Epithelial cell of alveolus of lung (primary cell): ENCODE data around the gene C14orf93. TPM values are rescaled to one million over a fixed set of nuclear protein-coding genes. Genes with fewer than 3 reads are reported as not detected.

Source experiments
- total RNA-seq: library from RNA; depleted of rRNA; stranded (reverse); fragments of >200 nt; gene quantifications from 2 replicates; pipeline ENCODE4 v1.2.1, GENCODE V29; 2015

The C14orf93 gene, protein sequence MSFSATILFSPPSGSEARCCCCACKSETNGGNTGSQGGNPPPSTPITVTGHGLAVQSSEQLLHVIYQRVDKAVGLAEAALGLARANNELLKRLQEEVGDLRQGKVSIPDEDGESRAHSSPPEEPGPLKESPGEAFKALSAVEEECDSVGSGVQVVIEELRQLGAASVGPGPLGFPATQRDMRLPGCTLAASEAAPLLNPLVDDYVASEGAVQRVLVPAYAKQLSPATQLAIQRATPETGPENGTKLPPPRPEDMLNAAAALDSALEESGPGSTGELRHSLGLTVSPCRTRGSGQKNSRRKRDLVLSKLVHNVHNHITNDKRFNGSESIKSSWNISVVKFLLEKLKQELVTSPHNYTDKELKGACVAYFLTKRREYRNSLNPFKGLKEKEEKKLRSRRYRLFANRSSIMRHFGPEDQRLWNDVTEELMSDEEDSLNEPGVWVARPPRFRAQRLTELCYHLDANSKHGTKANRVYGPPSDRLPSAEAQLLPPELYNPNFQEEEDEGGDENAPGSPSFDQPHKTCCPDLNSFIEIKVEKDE
- total RNA-seq: 9.8 and 13.2 TPM in 2 replicates

DNA sequence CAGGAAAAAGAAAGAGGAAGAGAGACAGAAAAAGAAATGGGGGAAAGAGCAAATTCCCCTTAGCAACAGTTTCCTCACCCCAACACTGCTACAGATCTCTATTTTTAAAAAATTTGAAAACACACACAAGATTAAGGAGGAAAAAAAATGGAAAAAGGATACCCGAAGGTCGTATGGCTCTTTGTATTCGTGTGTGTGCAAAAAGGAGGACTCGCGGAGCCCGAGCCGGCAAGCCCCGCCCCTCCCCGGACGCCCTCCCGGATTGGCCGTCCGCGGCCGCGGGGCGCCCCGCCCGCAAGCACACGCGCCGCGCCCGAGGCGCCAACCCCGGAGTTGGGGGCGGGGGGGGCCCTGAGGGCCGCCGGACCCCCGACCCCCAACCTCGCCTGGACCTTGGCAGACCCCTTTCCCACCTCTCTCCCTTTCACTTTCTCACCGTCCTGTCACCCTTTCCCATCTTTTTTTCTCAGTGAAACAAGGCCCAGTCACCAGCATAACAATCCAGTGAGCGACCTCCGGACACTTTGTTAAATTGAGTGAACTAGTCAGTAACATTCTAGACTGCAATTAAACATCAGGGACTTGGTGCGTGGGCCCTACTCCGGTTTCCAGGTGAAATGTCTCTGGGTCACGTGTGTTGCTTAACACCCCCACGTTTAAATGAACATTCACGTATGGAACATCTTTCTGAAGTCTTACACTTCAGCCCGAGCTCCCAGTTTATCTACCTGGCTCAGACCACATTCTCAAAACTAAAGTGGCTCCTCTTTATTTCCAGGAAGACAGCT is at the start of gene C14orf93:
Gene C14orf93, minus strand, starts transcription at position 205 of the 788 bp plus-strand sequence. CDS start 11,120 bp downstream, outside the sequence.

GRCh38 chr14:23056956-23057756 is 47.2 kb upstream of the C14orf93 start, which contains the start of gene CDH24:
Gene CDH24, minus strand, starts transcription at chr14:23057520. Its CDS starts 1,787 bp downstream, at chr14:23055733.

DNA sequence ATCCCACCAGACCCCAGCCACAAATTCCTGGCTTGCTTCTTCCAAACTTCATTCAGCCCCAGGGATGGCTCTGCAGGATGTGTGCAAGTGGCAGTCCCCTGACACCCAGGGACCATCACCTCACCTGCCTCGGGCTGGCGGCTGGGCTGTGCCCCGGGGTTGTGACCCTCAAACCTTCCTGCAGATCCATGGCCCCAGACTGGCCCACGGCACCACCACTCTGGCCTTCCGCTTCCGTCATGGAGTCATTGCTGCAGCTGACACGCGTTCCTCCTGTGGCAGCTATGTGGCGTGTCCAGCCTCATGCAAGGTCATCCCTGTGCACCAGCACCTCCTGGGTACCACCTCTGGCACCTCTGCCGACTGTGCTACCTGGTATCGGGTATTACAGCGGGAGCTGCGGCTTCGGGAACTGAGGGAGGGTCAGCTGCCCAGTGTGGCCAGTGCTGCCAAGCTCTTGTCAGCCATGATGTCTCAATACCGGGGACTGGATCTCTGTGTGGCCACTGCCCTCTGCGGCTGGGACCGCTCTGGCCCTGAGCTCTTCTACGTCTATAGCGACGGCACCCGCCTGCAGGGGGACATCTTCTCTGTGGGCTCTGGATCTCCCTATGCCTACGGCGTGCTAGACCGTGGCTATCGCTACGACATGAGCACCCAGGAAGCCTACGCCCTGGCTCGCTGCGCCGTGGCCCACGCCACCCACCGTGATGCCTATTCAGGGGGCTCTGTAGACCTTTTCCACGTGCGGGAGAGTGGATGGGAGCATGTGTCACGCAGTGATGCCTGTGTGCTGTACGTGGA is 32.4 kb upstream of the C14orf93 start, which contains the start of gene PSMB11:
Gene PSMB11, plus strand, starts transcription at position 51 of the 804 bp plus-strand sequence. Its CDS starts 14 bp downstream, at position 65.

DNA sequence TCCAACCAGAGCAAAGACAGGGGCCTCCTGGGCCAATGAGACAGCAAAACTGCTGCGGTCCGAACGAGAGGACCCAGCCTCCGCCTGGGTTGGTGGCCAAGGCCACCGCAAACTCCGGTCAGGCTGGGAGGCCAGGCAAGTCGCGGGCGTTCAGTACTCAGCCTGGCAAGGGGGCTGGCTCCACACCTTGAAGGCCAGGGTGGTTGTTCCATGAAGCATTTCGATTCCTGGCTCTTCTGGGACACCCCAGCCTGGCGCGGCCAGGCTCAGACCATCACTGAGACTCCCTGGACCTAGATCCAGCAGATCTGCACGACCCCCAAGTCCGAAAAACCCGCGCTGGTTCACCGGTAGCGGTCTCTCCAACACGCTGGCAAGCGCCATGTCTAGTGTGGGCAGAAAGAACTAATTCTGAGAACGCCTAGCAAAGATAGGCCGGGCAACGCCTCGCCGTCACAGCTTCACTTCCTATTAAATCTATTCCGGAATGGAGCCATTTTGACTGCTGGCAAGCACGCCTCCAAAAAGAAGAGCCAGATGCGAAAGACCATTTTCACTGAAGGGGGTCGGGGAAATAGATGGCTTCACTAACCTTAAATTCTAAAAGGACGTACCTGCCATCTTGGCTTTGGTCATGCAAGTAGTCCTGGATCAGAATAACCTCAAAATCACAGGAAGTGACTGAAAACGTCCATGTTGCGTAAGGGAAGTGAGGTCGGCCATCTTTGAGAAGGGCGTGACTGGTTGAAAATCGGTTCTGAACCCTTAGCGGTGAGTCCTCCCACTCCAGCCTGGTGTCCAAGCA is 24.8 kb upstream of the C14orf93 start, which contains the start of gene PSMB5:
Gene PSMB5, minus strand, starts transcription at position 403 of the 805 bp plus-strand sequence. Its CDS starts 19 bp downstream, at position 384.

GRCh38 chr14:22982477-22983245 is 27.3 kb downstream of the C14orf93 start, which contains the start of gene AJUBA:
Gene AJUBA, minus strand, starts transcription at chr14:22982551. Its CDS starts 285 bp downstream, at chr14:22982266.

Other genes starting within 250 kb of the C14orf93 start
- 87.8 and 132 TPM in 2 replicates for gene OXA1L, start 243.5 kb downstream of the C14orf93 start, total RNA-seq
- 9.1 and 12.7 TPM in 2 replicates for gene SLC7A7, start 194.7 kb downstream of the C14orf93 start, total RNA-seq
- 71.9 and 243 TPM in 2 replicates for gene MRPL52, start 180.3 kb downstream of the C14orf93 start, total RNA-seq
- 445 and 594 TPM in 2 replicates for gene MMP14, start 173.6 kb downstream of the C14orf93 start, total RNA-seq
- 97.6 and 109 TPM in 2 replicates for gene LRP10, start 138.4 kb downstream of the C14orf93 start, total RNA-seq
- 0.32 and 0.39 TPM in 2 replicates for gene REM2, start 126.9 kb downstream of the C14orf93 start, total RNA-seq
- gene RBM23, start 91.0 kb downstream of the C14orf93 start, total RNA-seq: 55.1 and 71.5 TPM in 2 replicates
- gene PRMT5, start 80.8 kb downstream of the C14orf93 start, total RNA-seq: 54.9 and 84.9 TPM in 2 replicates
- 52.2 and 55.6 TPM in 2 replicates for gene HAUS4, start 53.1 kb downstream of the C14orf93 start, total RNA-seq
- 17.0 and 22.6 TPM in 2 replicates for gene AJUBA, start 27.6 kb downstream of the C14orf93 start, total RNA-seq
- 234 and 386 TPM in 2 replicates for gene PSMB5, start 24.8 kb upstream of the C14orf93 start, total RNA-seq
- not detected in 2 replicates for gene PSMB11, start 32.1 kb upstream of the C14orf93 start, total RNA-seq
- gene CDH24, start 47.4 kb upstream of the C14orf93 start, total RNA-seq: 5.8 and 12.5 TPM in 2 replicates
- gene ACIN1, start 85.0 kb upstream of the C14orf93 start, total RNA-seq: 53.3 and 99.1 TPM in 2 replicates
- 53.2 and 53.3 TPM in 2 replicates for gene C14orf119, start 85.4 kb upstream of the C14orf93 start, total RNA-seq
- gene CIROP, start 94.8 kb upstream of the C14orf93 start, total RNA-seq: 0.88 TPM in 1 of 2 replicates, not detected in the other
- not detected in 2 replicates for gene CEBPE, start 109.1 kb upstream of the C14orf93 start, total RNA-seq
- 0.26 and 4.6 TPM in 2 replicates for gene SLC7A8, start 173.5 kb upstream of the C14orf93 start, total RNA-seq
- not detected in 2 replicates for gene RNF212B, start 227.8 kb upstream of the C14orf93 start, total RNA-seq